AG04450 (cell line): ENCODE measurements around the gene C11orf58. TPM values are rescaled to one million over a fixed set of nuclear protein-coding genes. Genes with fewer than 3 reads are reported as not detected.

Experiments used
- CTCF ChIA-PET: fragments of 300-600, 350-600 bp; formaldehyde crosslinking; extraction: SDS; loops from one replicate; lab custom pipeline; 2022; ENCODE audit warnings: antibody characterized with exemption, inconsistent platforms; lab: Charles Lee
- POLR2A ChIA-PET: fragments of 350-600 bp; formaldehyde crosslinking; extraction: SDS; loops from one replicate; lab custom pipeline; 2021; ENCODE audit warnings: antibody characterized with exemption, inconsistent platforms; lab: Yijun Ruan, JAX
- DNase-seq: peaks from one replicate; pipeline ENCODE4 v3.0.0-alpha.2; 2011; ENCODE audit warnings: low read depth, low spot score
- H3K27ac ChIP-seq: one replicate; pipeline ENCODE4 v1.5.1; 2012; ENCODE audit warnings: low read depth, low read length, control low read depth
- H3K27me3 ChIP-seq: one replicate; pipeline ENCODE4 v1.6.0; 2012; ENCODE audit warnings: low read length; ENCODE audit not compliant: control insufficient read depth, insufficient read depth
- H3K4me3 ChIP-seq: 2 replicates; pipeline ENCODE4 v1.5.1; 2011; ENCODE audit warnings: mild to moderate bottlenecking, low read depth, low read length, control low read depth
- H3K9me3 ChIP-seq: 2 replicates; pipeline ENCODE4 v1.5.1; 2012; ENCODE audit warnings: low read length; ENCODE audit not compliant: control insufficient read depth, insufficient read depth
- CTCF ChIP-seq: IDR thresholded peaks from 2 replicates; pipeline ENCODE4 v1.5.1; 2011; ENCODE audit warnings: low read depth, low read length, control low read depth, inconsistent platforms
- polyA plus RNA-seq: library from polyadenylated mRNA; depleted of rRNA; stranded (reverse); fragments of >200 nt; gene quantifications from 2 replicates; pipeline ENCODE4 v1.2.3, GENCODE V29; 2011

The C11orf58 gene
- polyA plus RNA-seq, 1 experiment, result 215 TPM

- POLR2A ChIA-PET, result no interaction called here
- CTCF ChIA-PET, result interaction anchor here (0.9 to 1.1 kb wide), 3 partner anchors 13 to 37 kb away, joined by 3 to 4 read pairs (median 3); no protein-coding TSS in a partner anchor
- H3K4me3 ChIP-seq, result no peak overlapping the region
Observed at GRCh38 chr11:16749666-16750065, 11.2 kb downstream of the C11orf58 start.

GRCh38 chr11:16750417-16750816, 12.0 kb downstream of the C11orf58 start:
- H3K4me3 ChIP-seq, result no peak overlapping the region
- POLR2A ChIA-PET, result no interaction called here
- H3K27ac ChIP-seq, result no peak overlapping the region
- no peak for TF ChIP-seq CTCF
- no peaks in the 10 kb centered on the region for H3K27me3 ChIP-seq
- CTCF ChIA-PET, result interaction anchor here (0.9 to 1.0 kb wide), 2 partner anchors 36 to 920 kb away, joined by 3 to 5 read pairs; no protein-coding TSS in a partner anchor
- no peaks in the 10 kb centered on the region for H3K9me3 ChIP-seq
- no peak for DNase-seq

More at GRCh38 chr11:16749666-16750065, 11.2 kb downstream of the C11orf58 start:
- Histone ChIP-seq H3K9me3 (no peaks in the 10 kb centered on the region), H3K27me3 (no peaks in the 10 kb centered on the region), H3K27ac (no peak overlapping the region)
- no peak for DNase-seq
- no peak for TF ChIP-seq CTCF

GRCh38 chr11:16758382-16759024, 20.1 kb downstream of the C11orf58 start:
- ChIA-PET CTCF (interaction anchor here (3.0 kb wide), 1 partner anchor 27 kb away, joined by 12 read pairs; no protein-coding TSS in a partner anchor), POLR2A (no interaction called here)
- H3K27me3 ChIP-seq, result no peaks in the 10 kb centered on the region
- no peak overlapping the region for H3K4me3 ChIP-seq
- no peak overlapping the region for H3K27ac ChIP-seq
- no peak for DNase-seq
- no peaks in the 10 kb centered on the region for H3K9me3 ChIP-seq
- no peak for TF ChIP-seq CTCF

- TF ChIP-seq CTCF, result no peak
- H3K27ac ChIP-seq, result no peak overlapping the region
- no peak overlapping the region for H3K4me3 ChIP-seq
- POLR2A ChIA-PET, result no interaction called here
- no peaks in the 10 kb centered on the region for H3K27me3 ChIP-seq
- CTCF ChIA-PET, result interaction anchor here (1.8 to 3.0 kb wide), 2 partner anchors 25 to 28 kb away, joined by 4 to 12 read pairs; no protein-coding TSS in a partner anchor
- no peak for DNase-seq
- no peaks in the 10 kb centered on the region for H3K9me3 ChIP-seq
Observed at GRCh38 chr11:16759857-16760508, 21.5 kb downstream of the C11orf58 start.

- Histone ChIP-seq H3K4me3 (no peak overlapping the region), H3K27ac (no peak overlapping the region), H3K9me3 (no peaks in the 10 kb centered on the region), H3K27me3 (no peaks in the 10 kb centered on the region)
- no peak for DNase-seq
- no peak for TF ChIP-seq CTCF
- POLR2A ChIA-PET, result no interaction called here
- CTCF ChIA-PET, result interaction anchor here (1.6 kb wide), 1 partner anchor 22 kb away, joined by 6 read pairs; no protein-coding TSS in a partner anchor
Observed at GRCh38 chr11:16763746-16764145, 25.3 kb downstream of the C11orf58 start.
